T-helper 2 cell treated with Interferon-gamma antibody and Interleukin-4, amounts not matched to agents 5 μg/mL and 100 μg/mL, for 36 hours (primary cell): Measurements from ENCODE around the gene USH1C.

ENCODE experiments used
- DNase-seq: peaks from one replicate; pipeline ENCODE4 v3.0.0; 2021; ENCODE audit warnings: low spot score
- H3K27ac Mint-ChIP-seq: one replicate; pipeline ENCODE4 v1.8.0; 2021; ENCODE audit warnings: mild to moderate bottlenecking, mixed read lengths
- H3K27me3 Mint-ChIP-seq: one replicate; pipeline ENCODE4 v1.8.0; 2021; ENCODE audit warnings: low read depth, mixed read lengths
- H3K36me3 Mint-ChIP-seq: one replicate; pipeline ENCODE4 v1.8.0; 2021; ENCODE audit warnings: low read depth, mixed read lengths
- H3K4me1 Mint-ChIP-seq: one replicate; pipeline ENCODE4 v1.8.0; 2021; ENCODE audit warnings: low read depth, mixed read lengths
- H3K4me3 Mint-ChIP-seq: one replicate; pipeline ENCODE4 v1.8.0; 2022; ENCODE audit warnings: mild to moderate bottlenecking, moderate library complexity, mixed read lengths
- H3K9me3 Mint-ChIP-seq: one replicate; pipeline ENCODE4 v1.8.0; 2021; ENCODE audit warnings: mixed read lengths

The USH1C gene

DNA sequence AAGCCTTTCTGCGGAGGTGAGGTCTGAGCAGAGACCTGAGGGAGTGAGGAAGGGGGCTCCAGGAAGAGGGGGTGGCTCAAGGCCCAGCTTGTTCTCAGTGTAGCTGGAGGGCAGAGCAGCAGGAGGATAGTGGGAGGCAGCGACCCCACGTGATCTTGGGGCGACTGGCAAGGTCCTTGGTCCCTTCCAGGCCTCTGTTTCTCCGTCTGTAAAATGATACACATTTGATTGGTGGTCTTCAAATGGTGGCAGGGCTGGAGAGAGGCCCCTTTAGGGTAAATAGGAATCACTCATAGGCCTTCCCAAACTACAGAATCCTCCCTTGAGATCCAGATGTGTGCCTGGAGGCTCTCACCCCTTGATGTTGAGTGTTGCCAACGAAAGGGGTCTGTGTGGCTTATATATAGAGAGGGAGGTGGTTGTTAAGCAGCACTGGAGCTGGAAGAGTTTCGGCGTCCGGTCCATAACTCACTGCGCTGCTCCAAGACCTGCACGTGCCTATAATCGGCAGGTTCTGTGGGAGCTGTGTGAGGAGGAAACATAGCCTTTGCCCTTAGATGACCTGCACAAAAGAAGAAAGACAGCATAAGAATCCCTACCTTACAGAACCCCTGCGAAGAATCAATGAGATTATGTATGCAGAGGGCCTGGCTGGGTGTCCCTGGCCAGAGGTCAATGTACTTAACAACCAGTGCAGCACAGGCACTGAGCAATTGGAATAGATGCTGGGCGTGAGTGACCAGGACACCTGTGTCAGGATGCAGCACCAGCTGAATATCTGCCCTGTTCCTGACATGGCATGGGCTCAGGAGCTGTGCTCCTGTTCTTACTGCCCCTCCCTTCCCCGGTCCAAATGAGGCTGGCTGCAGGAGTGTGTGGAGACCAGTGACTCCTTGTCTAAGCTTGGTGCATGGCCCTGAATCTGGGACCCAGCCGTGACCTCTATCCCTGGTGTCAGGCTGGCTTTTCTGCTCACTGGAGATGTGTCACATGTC is 31.5 kb upstream of the USH1C start:
- Mint-ChIP-seq H3K4me1 (no peaks in the 10 kb centered on the region), H3K27me3 (peaks cover 3% of the 10 kb centered on the region), H3K4me3 (no peak overlapping the region), H3K36me3 (no peaks in the 10 kb centered on the region), H3K9me3 (no peaks in the 10 kb centered on the region), H3K27ac (no peak overlapping the region)
- no peak for DNase-seq

DNA sequence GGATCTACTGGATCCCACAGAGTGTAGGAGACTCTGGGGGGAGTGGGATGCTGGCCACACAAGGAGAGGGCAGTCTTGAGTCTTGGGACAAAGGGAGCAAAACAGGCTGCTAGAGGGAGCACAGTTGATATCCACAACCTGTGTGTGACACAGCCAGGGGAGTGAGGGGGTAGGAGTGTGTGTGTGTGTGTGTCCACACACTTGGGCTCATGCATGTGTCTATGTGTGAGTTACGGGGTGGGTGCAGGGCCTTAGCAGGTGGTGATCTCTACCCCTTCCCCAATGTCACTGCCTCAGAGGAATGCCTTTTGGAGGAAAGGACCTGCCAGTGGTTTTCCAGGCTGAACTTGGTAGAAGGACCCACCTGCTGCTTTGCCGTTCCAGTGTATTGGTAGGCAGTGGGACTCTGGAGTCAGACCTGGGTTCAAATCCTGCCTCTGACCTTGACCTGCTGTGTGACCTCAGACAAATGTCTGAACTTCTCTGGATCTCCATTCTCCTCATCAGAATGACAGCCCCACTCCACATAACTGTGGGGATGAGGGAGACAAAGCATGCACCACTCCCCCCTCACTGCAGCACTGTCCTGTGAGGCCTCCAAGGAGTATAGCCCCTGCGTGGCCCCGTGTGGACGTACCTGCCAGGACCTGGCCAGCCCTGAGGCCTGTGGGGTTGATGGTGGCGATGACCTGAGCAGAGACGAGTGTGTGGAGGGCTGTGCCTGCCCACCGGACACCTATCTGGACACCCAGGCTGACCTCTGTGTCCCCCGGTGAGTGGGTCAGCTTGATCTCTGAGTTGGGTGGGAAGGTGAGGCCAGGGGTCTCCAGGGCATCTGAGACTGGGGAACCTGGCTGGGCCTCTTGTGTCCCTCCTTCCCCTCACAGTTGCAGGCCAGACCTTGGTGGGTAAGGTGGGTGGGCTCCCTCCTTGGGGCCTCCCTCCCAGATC is 30.2 kb upstream of the USH1C start:
- DNase-seq, result no peak
- no peaks in the 10 kb centered on the region for H3K4me1 Mint-ChIP-seq
- no peak overlapping the region for H3K4me3 Mint-ChIP-seq
- no peaks in the 10 kb centered on the region for H3K9me3 Mint-ChIP-seq
- H3K36me3 Mint-ChIP-seq, result no peaks in the 10 kb centered on the region
- no peak overlapping the region for H3K27ac Mint-ChIP-seq
- H3K27me3 Mint-ChIP-seq, result no peaks in the 10 kb centered on the region

DNA sequence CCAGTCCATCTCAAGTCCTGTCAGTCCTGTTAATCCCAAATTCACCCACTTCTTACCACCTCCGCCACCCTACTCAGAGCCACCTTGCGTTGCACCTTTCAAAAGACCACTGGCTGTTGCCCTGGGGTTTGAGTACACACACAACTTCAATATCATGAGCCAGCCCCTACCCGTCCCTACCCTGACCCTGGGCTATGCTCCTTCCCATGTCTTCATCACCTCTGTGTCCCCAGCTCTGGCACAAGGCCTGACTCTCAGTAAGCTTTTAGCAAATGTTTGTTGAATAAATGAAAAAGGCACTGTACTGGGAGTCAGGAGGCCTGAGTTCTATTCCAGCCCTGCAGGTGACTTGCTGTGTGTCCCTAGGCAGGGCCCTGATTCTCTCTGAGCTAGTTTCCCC is 29.3 kb upstream of the USH1C start:
- H3K4me1 Mint-ChIP-seq, result peaks cover 3% of the 10 kb centered on the region
- H3K27ac Mint-ChIP-seq, result no peak overlapping the region
- no peaks in the 10 kb centered on the region for H3K27me3 Mint-ChIP-seq
- DNase-seq, result no peak
- H3K36me3 Mint-ChIP-seq, result no peaks in the 10 kb centered on the region
- no peak overlapping the region for H3K4me3 Mint-ChIP-seq
- no peaks in the 10 kb centered on the region for H3K9me3 Mint-ChIP-seq

DNA sequence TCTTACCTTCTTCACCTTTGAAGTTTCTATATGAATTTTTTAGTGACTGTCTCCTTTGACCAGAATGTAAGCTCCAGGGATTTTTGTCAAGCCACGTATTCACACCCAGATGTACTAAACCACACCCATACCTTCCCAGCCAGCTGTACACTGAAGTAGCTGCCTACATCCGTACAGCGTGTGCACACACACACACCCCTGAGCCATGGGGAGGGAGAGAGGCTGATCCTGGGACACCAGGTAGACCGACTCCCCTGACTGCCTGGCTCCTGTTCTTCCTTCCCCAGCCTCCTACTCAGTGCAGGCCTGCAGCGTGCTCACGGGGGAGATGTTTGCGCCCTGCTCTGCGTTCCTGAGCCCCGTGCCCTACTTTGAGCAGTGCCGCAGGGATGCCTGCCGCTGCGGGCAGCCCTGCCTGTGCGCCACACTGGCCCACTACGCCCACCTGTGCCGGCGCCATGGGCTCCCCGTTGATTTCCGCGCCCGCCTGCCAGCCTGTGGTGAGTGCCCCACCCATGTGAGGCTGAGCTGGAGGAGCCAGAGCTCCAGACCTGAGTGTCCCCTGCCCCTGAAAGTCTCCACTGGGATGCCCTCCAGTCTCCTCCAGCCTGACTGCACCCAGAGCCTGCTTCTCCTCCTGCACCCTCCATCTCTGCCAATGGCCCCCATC is 28.7 kb upstream of the USH1C start:
- no peaks in the 10 kb centered on the region for H3K27me3 Mint-ChIP-seq
- H3K9me3 Mint-ChIP-seq, result no peaks in the 10 kb centered on the region
- peaks cover 6% of the 10 kb centered on the region for H3K4me1 Mint-ChIP-seq
- H3K4me3 Mint-ChIP-seq, result no peak overlapping the region
- no peak overlapping the region for H3K27ac Mint-ChIP-seq
- DNase-seq, result no peak
- no peaks in the 10 kb centered on the region for H3K36me3 Mint-ChIP-seq

DNA sequence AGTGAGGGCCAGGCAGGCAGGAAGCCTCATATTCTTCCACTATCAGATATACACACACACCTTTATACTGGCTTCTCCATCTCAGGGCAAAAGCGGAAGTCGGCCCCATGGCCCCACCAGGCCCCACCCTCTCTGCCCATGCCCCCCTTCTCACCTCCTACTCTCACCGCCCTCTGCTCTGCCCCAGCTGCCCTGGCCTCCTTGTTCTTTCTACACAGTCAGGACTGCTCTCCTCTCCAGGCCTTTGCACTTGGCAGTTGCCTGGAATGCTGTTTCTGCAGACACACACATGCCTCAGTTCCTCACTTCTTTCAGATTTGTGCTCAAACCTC is 28.1 kb upstream of the USH1C start:
- H3K27ac Mint-ChIP-seq, result no peak overlapping the region

DNA sequence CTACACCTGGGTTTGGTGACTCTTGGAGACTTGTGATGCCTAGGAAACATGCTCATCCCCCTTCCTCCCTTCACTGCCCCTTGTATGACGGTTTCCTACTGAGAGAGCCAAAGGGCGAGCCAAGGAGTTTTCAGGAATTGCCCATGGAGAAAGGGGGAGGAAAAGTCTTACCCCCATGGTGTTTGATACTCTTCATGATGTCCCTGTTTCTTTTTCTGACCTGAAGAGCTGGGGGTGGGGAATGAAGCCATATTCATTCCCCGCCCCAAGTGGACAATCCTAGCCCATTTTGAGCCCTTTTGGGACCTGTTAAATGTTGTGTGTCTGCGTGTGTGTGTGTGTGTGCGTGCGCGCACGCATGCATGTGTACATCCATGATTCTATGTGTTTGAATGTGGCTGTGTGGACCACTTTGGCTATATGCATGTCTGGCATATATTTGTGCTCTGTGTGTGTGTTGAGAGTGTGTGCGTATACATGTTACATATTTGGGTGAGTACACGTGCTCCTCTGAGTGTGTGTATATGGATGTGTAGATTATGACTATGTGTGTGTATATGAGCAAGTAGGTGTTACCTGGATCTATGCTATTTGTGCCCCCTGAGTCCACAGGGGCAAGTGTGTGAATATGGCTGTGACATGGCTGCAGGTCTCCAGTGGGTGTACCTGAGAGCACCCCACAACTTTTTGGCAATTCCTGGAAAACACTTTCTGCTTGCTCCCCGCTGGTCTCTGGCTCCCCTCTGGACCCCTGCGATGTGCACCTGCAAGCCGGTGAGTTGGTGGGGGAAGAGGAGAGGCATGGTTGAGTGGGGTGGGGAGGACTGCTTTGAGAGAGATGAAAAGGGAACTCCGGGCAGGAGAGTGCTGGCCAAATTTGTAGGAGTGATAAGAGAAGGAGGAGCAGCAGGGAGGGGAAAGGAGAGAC is 27.5 kb upstream of the USH1C start:
- Mint-ChIP-seq H3K4me1 (peaks cover 6% of the 10 kb centered on the region), H3K4me3 (no peak overlapping the region), H3K27ac (no peak overlapping the region), H3K27me3 (peaks cover 2% of the 10 kb centered on the region), H3K9me3 (no peaks in the 10 kb centered on the region), H3K36me3 (no peaks in the 10 kb centered on the region)
- DNase-seq, result no peak

More for the DNA sequence above, 28.1 kb upstream of the USH1C start:
- H3K27me3 Mint-ChIP-seq, result peaks cover 2% of the 10 kb centered on the region
- no peak for DNase-seq
- peaks cover 6% of the 10 kb centered on the region for H3K4me1 Mint-ChIP-seq
- H3K9me3 Mint-ChIP-seq, result no peaks in the 10 kb centered on the region
- no peak overlapping the region for H3K4me3 Mint-ChIP-seq
- H3K36me3 Mint-ChIP-seq, result no peaks in the 10 kb centered on the region

DNA sequence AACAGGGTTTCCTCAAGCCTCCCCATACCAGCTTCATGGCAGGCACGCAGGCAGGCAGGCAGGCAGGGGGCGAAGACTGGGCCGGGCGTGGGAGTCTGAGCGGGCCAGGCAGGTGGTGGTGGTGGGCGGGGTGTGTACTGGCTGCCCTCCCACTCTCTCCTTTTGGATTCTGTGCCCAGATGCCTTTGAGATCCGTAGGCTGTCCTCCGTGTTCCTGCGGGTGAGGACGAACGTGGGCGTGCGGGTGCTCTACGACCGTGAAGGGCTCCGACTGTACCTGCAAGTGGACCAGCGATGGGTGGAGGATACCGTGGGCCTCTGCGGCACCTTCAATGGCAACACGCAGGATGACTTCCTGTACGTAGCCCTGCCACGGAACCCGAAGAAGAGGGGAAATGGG is 25.8 kb upstream of the USH1C start:
- Mint-ChIP-seq H3K27ac (no peak overlapping the region), H3K4me1 (peaks cover 6% of the 10 kb centered on the region), H3K27me3 (peaks cover 4% of the 10 kb centered on the region), H3K4me3 (no peak overlapping the region), H3K9me3 (no peaks in the 10 kb centered on the region), H3K36me3 (no peaks in the 10 kb centered on the region)
- no peak for DNase-seq

DNA sequence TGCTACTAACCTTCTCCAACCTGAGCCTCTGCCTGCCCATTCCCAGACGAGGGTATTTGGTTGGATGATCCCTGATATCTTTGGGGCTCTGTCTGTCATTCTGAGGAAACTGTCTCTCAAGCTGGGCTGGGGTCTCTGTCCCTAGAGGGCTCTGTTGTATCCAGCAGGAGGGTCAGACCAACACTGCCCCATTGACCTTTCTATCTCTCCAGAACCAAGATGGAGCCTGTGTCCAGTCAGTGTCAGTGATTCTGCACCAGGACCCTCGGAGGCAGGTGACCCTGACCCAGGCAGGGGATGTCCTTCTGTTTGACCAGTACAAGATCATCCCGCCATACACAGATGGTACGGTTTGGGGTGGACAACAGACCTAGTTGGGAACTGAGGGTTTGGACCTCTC is 24.7 kb upstream of the USH1C start:
- Mint-ChIP-seq H3K27ac (no peak overlapping the region), H3K27me3 (peaks cover 4% of the 10 kb centered on the region), H3K36me3 (no peaks in the 10 kb centered on the region), H3K9me3 (no peaks in the 10 kb centered on the region), H3K4me1 (peaks cover 6% of the 10 kb centered on the region), H3K4me3 (no peak overlapping the region)
- no peak for DNase-seq

DNA sequence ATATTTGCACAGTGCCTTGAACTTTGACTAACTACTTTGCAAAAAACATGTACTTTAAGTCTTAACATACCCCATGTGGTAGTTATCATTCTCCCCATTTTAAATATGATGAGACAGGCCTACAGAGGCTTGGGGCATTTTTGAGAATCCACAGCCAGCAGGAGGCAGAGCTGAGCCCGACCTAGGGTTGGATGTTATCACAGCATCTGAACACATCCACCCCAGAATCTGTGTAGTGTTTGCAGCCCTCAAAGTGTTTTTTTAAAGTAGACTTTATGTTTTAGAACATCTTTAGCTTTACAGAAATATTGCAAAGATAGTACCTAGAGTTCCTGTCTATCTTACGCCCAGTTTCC is 20.4 kb upstream of the USH1C start:
- Mint-ChIP-seq H3K27me3 (peaks cover 7% of the 10 kb centered on the region), H3K36me3 (no peaks in the 10 kb centered on the region), H3K27ac (no peak overlapping the region), H3K9me3 (no peaks in the 10 kb centered on the region), H3K4me1 (peaks cover 6% of the 10 kb centered on the region), H3K4me3 (no peak overlapping the region)
- DNase-seq, result no peak

DNA sequence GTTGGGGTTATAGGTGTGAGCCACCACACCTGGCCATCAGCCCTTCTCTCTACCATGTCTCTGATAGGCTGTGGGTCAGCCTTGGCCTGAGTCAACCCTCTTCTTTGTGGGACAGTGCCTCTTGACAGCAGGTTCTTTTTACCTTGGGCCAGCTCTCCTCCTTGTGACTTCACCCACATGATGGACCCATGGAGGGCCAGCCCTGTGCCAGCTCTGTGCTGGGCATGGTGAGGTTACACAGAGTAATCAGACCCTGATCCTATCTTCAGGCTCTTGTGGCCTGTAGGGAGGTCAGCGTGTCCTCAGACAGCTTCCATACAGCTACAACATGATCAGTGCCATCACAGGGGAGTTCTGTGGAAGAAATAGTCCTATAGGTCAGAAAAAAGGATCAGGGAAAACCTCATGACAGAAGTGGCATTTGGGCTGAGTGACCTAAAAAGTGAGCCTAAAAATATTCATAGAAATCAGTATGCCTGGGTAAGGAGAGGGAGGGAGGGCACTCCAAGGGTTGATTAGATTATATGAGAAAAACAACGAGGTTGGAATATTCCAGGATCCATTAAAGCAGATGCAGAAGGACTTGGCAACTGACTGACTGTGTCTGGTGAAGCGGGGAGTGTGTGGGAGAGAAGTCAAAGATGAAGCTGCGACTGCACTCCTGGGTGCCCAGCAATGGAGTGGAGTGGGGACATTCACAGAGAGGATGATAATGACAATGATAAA is 19.9 kb upstream of the USH1C start:
- no peaks in the 10 kb centered on the region for H3K36me3 Mint-ChIP-seq
- DNase-seq, result no peak
- no peak overlapping the region for H3K27ac Mint-ChIP-seq
- peaks cover 7% of the 10 kb centered on the region for H3K27me3 Mint-ChIP-seq
- H3K4me1 Mint-ChIP-seq, result peaks cover 6% of the 10 kb centered on the region
- H3K9me3 Mint-ChIP-seq, result no peaks in the 10 kb centered on the region
- no peak overlapping the region for H3K4me3 Mint-ChIP-seq

DNA sequence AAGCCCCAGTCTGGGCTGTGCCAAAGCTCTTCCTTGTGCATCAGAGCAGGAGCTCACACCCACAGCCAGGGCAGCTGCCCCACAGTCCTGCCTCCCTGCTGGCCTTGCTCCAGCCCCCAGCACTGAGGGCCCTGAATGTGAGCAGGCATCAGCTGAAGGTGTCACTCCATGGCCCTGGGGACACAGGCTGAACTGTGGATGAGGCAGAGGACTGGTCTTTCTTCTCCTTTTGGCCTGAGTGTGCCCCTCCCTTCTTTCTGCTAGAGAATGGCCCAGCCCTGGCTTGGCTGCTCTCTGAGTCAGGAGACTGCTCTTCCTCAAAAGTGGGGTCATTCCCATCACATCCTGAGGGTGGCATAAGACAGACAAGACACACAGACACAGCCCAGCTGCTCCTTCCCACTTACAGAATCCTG is 19.0 kb upstream of the USH1C start:
- peaks cover 7% of the 10 kb centered on the region for H3K27me3 Mint-ChIP-seq
- no peak for DNase-seq
- H3K4me3 Mint-ChIP-seq, result no peak overlapping the region
- H3K36me3 Mint-ChIP-seq, result no peaks in the 10 kb centered on the region
- H3K4me1 Mint-ChIP-seq, result peaks cover under 1% of the 10 kb centered on the region
- no peaks in the 10 kb centered on the region for H3K9me3 Mint-ChIP-seq
- H3K27ac Mint-ChIP-seq, result no peak overlapping the region

DNA sequence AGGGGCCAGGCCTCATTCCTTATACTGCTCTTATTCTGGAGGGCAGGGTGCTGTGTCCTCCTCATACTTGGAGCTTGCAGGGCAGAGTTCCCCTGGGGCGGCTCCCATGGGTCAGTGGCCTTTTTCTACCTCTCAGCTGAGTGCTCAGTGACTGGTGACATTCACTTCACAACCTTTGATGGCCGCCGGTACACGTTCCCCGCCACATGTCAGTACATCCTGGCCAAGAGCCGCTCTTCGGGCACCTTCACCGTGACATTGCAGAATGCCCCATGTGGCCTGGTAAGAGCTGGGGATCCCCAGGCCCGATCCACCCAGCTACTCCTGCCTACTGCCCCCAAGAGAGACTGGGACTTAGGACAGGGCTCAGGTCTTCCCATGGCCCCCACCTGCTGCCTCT is 17.3 kb upstream of the USH1C start:
- peaks cover 5% of the 10 kb centered on the region for H3K27me3 Mint-ChIP-seq

DNA sequence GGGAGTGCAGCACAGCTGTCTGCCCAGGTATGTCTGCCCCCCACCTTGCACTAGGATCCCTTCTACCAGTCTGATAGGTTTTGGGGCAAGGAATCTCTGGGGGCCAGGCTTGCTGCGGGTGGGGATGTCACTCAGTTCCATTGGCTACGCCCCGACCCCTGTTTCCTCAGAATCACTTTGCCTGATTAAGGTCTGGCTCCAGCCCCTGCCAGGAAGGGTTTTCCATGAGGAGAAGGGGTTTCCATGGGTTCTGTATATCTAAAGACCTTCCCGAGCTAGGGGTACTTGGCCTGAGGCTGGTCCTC is 16.8 kb upstream of the USH1C start:
- DNase-seq, result no peak
- Mint-ChIP-seq H3K27me3 (peaks cover 3% of the 10 kb centered on the region), H3K27ac (no peak overlapping the region), H3K4me3 (no peak overlapping the region), H3K9me3 (no peaks in the 10 kb centered on the region), H3K36me3 (no peaks in the 10 kb centered on the region), H3K4me1 (no peaks in the 10 kb centered on the region)

More for the DNA sequence above, 17.3 kb upstream of the USH1C start:
- no peak overlapping the region for H3K4me3 Mint-ChIP-seq
- DNase-seq, result no peak
- H3K4me1 Mint-ChIP-seq, result no peaks in the 10 kb centered on the region
- H3K27ac Mint-ChIP-seq, result no peak overlapping the region
- H3K9me3 Mint-ChIP-seq, result no peaks in the 10 kb centered on the region
- no peaks in the 10 kb centered on the region for H3K36me3 Mint-ChIP-seq
